ENCODE results near the gene FRAT2.

- no peak for TF ChIP-seq POLR2A (IDR thresholded peaks at IDR 0.05)
- TF ChIP-seq CTCF (IDR thresholded peaks at IDR 0.05), result no peak
These were observed 1.9 kb upstream of the FRAT2 start for GRCh38 chr10:97336446-97336845.
